Inflammatory macrophage treated with lipopolysaccharide for 4 hours (primary cell): ENCODE data around the gene SMARCC1.
"Not testable (repeated sequence)": the region's sequence is repeated elsewhere in the genome, so short reads cannot be mapped to it uniquely, and the experiment has no call there.

Experiments
- DNase-seq: peaks from one replicate; pipeline ENCODE4 v3.0.0-alpha.2; 2020

The SMARCC1 gene

GRCh38 chr3:47762233-47762632 lies 19.5 kb downstream of the SMARCC1 start:
- no peak for DNase-seq

GRCh38 chr3:47761046-47761445 lies 20.6 kb downstream of the SMARCC1 start:
- no peak for DNase-seq

GRCh38 chr3:47760207-47760606 lies 21.5 kb downstream of the SMARCC1 start:
- DNase-seq = not testable (repeated sequence)

- no peak for DNase-seq
These were observed 23.2 kb downstream of the SMARCC1 start for GRCh38 chr3:47758261-47759025.

GRCh38 chr3:47752716-47753115 lies 29.0 kb downstream of the SMARCC1 start:
- no peak for DNase-seq

- not testable (repeated sequence) for DNase-seq
These were observed 30.8 kb downstream of the SMARCC1 start for GRCh38 chr3:47750811-47751354.

- DNase-seq = peak; percentile 5
These were observed 34.1 kb downstream of the SMARCC1 start for GRCh38 chr3:47747558-47747957.

- DNase-seq = no peak
These were observed 35.4 kb downstream of the SMARCC1 start for GRCh38 chr3:47746264-47746663.

GRCh38 chr3:47743855-47744254 lies 37.8 kb downstream of the SMARCC1 start:
- DNase-seq = no peak

GRCh38 chr3:47743352-47743751 lies 38.3 kb downstream of the SMARCC1 start:
- peak; percentile 35 for DNase-seq

- DNase-seq = no peak
These were observed 39.8 kb downstream of the SMARCC1 start for GRCh38 chr3:47741925-47742324.

GRCh38 chr3:47732143-47732542 lies 49.5 kb downstream of the SMARCC1 start:
- no peak for DNase-seq

GRCh38 chr3:47731061-47731460 lies 50.6 kb downstream of the SMARCC1 start:
- DNase-seq = peak; percentile 6

GRCh38 chr3:47722859-47723258 lies 58.8 kb downstream of the SMARCC1 start:
- no peak for DNase-seq

- DNase-seq = not testable (repeated sequence)
These were observed 64.2 kb downstream of the SMARCC1 start for GRCh38 chr3:47717448-47717847.

- no peak for DNase-seq
These were observed 65.0 kb downstream of the SMARCC1 start for GRCh38 chr3:47716656-47717055.

GRCh38 chr3:47715928-47716327 lies 65.8 kb downstream of the SMARCC1 start:
- no peak for DNase-seq

- DNase-seq = no peak
These were observed 67.1 kb downstream of the SMARCC1 start for GRCh38 chr3:47714606-47715005.

- DNase-seq = no peak
These were observed 68.0 kb downstream of the SMARCC1 start for GRCh38 chr3:47713655-47714054.

GRCh38 chr3:47712398-47712797 lies 69.3 kb downstream of the SMARCC1 start:
- no peak for DNase-seq

GRCh38 chr3:47711596-47711995 lies 70.1 kb downstream of the SMARCC1 start:
- no peak for DNase-seq

- peak; percentile 41 for DNase-seq
These were observed 76.3 kb downstream of the SMARCC1 start for GRCh38 chr3:47705391-47705790.

- DNase-seq = no peak
These were observed 77.5 kb downstream of the SMARCC1 start for GRCh38 chr3:47704237-47704612.

- no peak for DNase-seq
These were observed 80.3 kb downstream of the SMARCC1 start for GRCh38 chr3:47701388-47701787.

- DNase-seq = no peak
These were observed 89.5 kb downstream of the SMARCC1 start for GRCh38 chr3:47692158-47692557.
